ENCODE data around the gene DHCR7.

DHCR7 gene

DNA sequence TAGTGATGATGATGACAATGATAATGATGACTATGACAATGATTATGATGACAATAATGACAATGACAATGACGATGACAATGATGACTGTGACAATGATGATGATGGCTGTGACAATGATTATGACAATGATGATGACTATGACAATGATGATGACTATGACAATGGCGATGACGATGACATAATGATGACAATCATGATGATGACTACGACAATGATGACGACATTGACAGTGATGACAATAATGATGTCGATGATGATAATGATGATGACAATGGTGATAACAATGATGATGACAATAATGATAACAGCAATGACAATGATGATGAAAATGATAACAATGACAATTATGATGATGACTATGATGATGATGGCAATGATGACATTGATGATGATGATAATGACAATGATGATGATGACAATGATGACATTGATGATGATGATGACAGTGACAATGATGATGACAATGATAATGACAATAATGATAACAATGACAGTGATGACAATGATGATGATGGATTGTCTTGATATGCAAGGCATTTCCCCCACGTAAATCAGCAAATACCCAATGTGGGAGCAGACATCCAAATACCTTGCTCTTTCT is 37.7 kb downstream of the DHCR7 start:
- Histone ChIP-seq H3K4me3 (ENCODE audit: low read length) (no peak overlapping the region), H3K27me3 (ENCODE audit: control insufficient read depth, insufficient read depth, low read length) (no peaks in the 10 kb centered on the region), H3K36me3 (ENCODE audit: control insufficient read depth, insufficient read depth, low read length) (no peaks in the 10 kb centered on the region), H3K4me1 (ENCODE audit: control insufficient read depth, insufficient read depth, low read length) (no peaks in the 10 kb centered on the region), H3K9me3 (ENCODE audit: control insufficient read depth, insufficient read depth, low read length) (no peaks in the 10 kb centered on the region), H3K27ac (ENCODE audit: low read length) (no peak overlapping the region)
- no peak for DNase-seq (ENCODE audit: low read depth, low spot score)
- no CpG with 5 or more reads among the region's 7 CpGs for WGBS (ENCODE audit: insufficient coverage, insufficient read length)

DNA sequence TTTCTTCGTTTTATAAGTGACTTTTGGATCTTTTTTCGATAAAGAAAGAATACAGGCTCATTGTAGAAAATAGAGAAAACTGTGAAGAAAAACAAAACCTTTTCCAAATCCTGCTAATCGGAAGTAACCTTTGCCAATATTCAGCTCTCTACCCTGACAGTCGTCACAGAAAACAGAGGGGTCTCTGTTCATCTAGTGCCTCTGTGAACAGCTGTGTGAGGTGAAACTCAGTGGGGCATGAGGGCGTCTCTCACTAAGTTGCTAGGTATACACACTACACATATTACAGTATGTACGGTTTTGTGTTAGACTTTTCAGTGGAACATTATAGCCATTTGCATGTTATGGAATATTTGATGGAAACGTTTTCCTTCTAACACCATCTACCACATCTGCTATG is 39.4 kb downstream of the DHCR7 start:
- Histone ChIP-seq H3K4me3 (ENCODE audit: low read length) (no peak overlapping the region), H3K27ac (ENCODE audit: low read length) (no peak overlapping the region), H3K36me3 (ENCODE audit: control insufficient read depth, insufficient read depth, low read length) (no peaks in the 10 kb centered on the region), H3K4me1 (ENCODE audit: control insufficient read depth, insufficient read depth, low read length) (no peaks in the 10 kb centered on the region), H3K9me3 (ENCODE audit: control insufficient read depth, insufficient read depth, low read length) (no peaks in the 10 kb centered on the region), H3K27me3 (ENCODE audit: control insufficient read depth, insufficient read depth, low read length) (no peaks in the 10 kb centered on the region)
- no CpG with 5 or more reads among the region's 7 CpGs for WGBS (ENCODE audit: insufficient coverage, insufficient read length)
- no peak for DNase-seq (ENCODE audit: low read depth, low spot score)

DNA sequence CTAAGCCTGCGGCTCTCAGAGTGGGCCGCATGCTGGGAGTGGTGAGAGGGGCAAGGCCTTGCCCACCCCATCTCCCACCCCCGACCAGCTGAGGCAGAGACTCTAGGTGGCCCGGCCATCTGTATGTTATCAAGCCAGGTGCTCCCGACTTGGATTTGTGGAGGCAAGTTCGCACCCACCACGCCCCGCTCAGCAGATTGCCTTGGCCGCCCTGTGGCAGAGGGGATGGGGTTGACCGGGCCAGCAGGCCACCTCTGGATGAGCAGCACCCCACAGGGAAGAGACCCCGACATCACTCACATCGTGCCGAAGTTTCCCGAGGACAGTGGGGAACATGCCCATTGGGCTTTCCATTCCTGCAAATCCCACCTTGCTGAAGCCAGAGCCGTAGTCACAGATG is 40.8 kb downstream of the DHCR7 start:
- no peak for DNase-seq (ENCODE audit: low read depth, low spot score)
- WGBS (ENCODE audit: insufficient coverage, insufficient read length) = no CpG with 5 or more reads among the region's 15 CpGs
- H3K36me3 ChIP-seq (ENCODE audit: control insufficient read depth, insufficient read depth, low read length) = no peaks in the 10 kb centered on the region
- H3K9me3 ChIP-seq (ENCODE audit: control insufficient read depth, insufficient read depth, low read length) = no peaks in the 10 kb centered on the region
- no peak overlapping the region for H3K4me3 ChIP-seq (ENCODE audit: low read length)
- H3K27ac ChIP-seq (ENCODE audit: low read length) = no peak overlapping the region
- no peaks in the 10 kb centered on the region for H3K4me1 ChIP-seq (ENCODE audit: control insufficient read depth, insufficient read depth, low read length)
- H3K27me3 ChIP-seq (ENCODE audit: control insufficient read depth, insufficient read depth, low read length) = no peaks in the 10 kb centered on the region

DNA sequence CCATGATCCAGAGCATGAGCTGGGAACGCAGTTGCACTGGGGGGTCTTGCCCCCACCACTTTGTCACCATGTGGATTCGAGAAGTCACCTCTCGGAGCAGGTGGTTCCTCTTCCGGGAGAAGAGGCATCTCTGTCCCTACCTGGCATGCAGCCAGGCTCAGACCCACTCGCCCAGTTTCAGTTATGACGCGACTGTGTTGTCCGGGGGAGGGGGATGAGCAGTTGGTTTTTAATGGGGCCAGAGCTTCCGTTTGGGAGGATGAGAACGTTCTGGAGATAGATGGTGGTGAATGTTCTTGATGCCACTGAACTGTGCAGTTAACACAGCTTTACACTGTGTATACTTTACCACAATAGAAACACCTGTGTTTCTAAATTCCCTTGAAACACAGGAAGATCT is 41.5 kb downstream of the DHCR7 start:
- H3K4me3 ChIP-seq (ENCODE audit: low read length) = no peak overlapping the region
- no CpG with 5 or more reads among the region's 10 CpGs for WGBS (ENCODE audit: insufficient coverage, insufficient read length)
- no peak for DNase-seq (ENCODE audit: low read depth, low spot score)
- no peaks in the 10 kb centered on the region for H3K4me1 ChIP-seq (ENCODE audit: control insufficient read depth, insufficient read depth, low read length)
- H3K9me3 ChIP-seq (ENCODE audit: control insufficient read depth, insufficient read depth, low read length) = no peaks in the 10 kb centered on the region
- H3K27me3 ChIP-seq (ENCODE audit: control insufficient read depth, insufficient read depth, low read length) = no peaks in the 10 kb centered on the region
- no peak overlapping the region for H3K27ac ChIP-seq (ENCODE audit: low read length)
- no peaks in the 10 kb centered on the region for H3K36me3 ChIP-seq (ENCODE audit: control insufficient read depth, insufficient read depth, low read length)

DNA sequence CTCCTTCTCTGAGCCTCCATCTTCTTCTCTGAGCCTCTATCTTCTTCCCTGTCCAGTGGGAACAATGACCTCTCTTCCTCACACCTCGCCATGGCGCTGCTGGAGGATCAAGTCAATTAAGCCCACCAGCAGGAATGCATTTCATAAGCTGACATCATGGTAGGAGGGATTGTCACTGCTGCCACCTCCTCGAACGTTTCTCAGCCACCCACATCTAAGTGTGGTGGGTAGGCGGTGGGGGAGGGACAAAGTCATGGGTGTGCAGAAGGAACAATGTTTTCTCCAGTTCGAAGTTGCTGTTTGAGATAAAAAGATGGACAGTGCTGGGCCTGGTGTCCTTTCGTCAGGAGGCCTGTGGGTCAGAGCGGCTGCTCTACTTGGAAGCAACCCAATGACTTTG is 44.0 kb downstream of the DHCR7 start:
- Histone ChIP-seq H3K27me3 (ENCODE audit: control insufficient read depth, insufficient read depth, low read length) (no peaks in the 10 kb centered on the region), H3K4me3 (ENCODE audit: low read length) (no peak overlapping the region), H3K27ac (ENCODE audit: low read length) (no peak overlapping the region), H3K36me3 (ENCODE audit: control insufficient read depth, insufficient read depth, low read length) (no peaks in the 10 kb centered on the region), H3K4me1 (ENCODE audit: control insufficient read depth, insufficient read depth, low read length) (no peaks in the 10 kb centered on the region), H3K9me3 (ENCODE audit: control insufficient read depth, insufficient read depth, low read length) (no peaks in the 10 kb centered on the region)
- no peak for DNase-seq (ENCODE audit: low read depth, low spot score)
- WGBS (ENCODE audit: insufficient coverage, insufficient read length) = no CpG with 5 or more reads among the region's 8 CpGs

DNA sequence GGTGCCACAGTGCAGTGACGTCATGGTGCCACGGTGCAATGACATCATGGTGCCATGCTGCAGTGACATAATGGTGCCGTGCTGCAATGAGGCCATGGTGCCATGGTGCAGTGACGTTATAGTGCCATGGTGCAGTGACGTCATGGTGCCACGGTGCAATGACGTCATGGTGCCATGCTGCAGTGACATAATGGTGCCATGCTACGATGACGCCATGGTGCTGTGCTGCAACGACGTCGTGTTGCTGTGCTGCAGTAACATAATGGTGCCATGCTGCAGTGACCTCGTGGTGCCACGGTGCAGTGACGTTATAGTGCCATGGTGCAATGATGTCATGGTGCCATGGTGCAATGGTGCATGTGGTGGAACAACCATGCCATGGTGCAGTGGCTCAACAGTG is 45.3 kb downstream of the DHCR7 start:
- no peak overlapping the region for H3K4me3 ChIP-seq (ENCODE audit: low read length)
- H3K36me3 ChIP-seq (ENCODE audit: control insufficient read depth, insufficient read depth, low read length) = no peaks in the 10 kb centered on the region
- H3K27ac ChIP-seq (ENCODE audit: low read length) = no peak overlapping the region
- DNase-seq (ENCODE audit: low read depth, low spot score) = no peak
- WGBS (ENCODE audit: insufficient coverage, insufficient read length) = no CpG with 5 or more reads among the region's 15 CpGs
- H3K9me3 ChIP-seq (ENCODE audit: control insufficient read depth, insufficient read depth, low read length) = no peaks in the 10 kb centered on the region
- no peaks in the 10 kb centered on the region for H3K4me1 ChIP-seq (ENCODE audit: control insufficient read depth, insufficient read depth, low read length)
- no peaks in the 10 kb centered on the region for H3K27me3 ChIP-seq (ENCODE audit: control insufficient read depth, insufficient read depth, low read length)

DNA sequence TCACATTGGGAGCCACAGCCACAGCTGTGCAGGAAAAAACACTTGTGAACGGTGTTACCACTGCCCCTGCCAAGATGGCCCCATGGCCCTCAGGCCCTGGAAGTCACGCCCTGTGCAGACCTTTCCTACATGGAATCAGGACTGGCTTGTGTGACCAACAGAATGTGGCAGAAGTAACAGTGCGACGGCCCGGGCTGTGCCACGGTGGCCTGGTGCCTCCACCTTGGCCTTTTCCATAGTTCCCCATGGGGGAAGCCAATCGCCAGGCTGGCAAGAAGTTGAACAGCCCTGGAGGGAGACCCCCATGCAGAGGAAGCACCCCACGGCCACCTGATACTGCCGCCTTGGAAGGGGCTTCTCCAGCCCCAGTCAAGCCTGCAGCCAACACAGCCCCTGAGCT is 48.0 kb downstream of the DHCR7 start:
- no peak for DNase-seq (ENCODE audit: low read depth, low spot score)
- Histone ChIP-seq H3K27ac (ENCODE audit: low read length) (no peak overlapping the region), H3K9me3 (ENCODE audit: control insufficient read depth, insufficient read depth, low read length) (no peaks in the 10 kb centered on the region), H3K27me3 (ENCODE audit: control insufficient read depth, insufficient read depth, low read length) (no peaks in the 10 kb centered on the region), H3K4me3 (ENCODE audit: low read length) (no peak overlapping the region), H3K4me1 (ENCODE audit: control insufficient read depth, insufficient read depth, low read length) (no peaks in the 10 kb centered on the region), H3K36me3 (ENCODE audit: control insufficient read depth, insufficient read depth, low read length) (no peaks in the 10 kb centered on the region)
- no CpG with 5 or more reads among the region's 9 CpGs for WGBS (ENCODE audit: insufficient coverage, insufficient read length)

DNA sequence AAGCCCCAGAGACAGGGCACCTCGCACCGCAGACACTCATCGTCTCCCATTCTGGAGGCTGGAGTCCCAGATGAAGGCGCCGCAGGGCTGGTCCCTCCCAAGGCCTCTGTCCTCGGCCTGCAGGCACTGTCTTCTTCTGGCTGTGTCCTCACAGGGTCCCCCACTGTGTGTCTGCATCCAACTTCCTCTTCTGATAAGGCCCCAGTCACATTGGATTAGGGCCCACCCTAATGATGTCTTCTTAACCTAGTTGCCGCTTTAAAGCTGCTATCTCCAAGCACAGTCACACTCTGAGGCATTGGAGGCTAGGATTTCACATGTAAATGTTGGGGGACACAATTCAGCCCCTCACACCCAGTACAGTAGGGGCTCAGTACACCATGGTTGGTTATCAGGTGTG is 48.9 kb downstream of the DHCR7 start:
- H3K27me3 ChIP-seq (ENCODE audit: control insufficient read depth, insufficient read depth, low read length) = no peaks in the 10 kb centered on the region
- H3K36me3 ChIP-seq (ENCODE audit: control insufficient read depth, insufficient read depth, low read length) = no peaks in the 10 kb centered on the region
- no peak overlapping the region for H3K27ac ChIP-seq (ENCODE audit: low read length)
- H3K9me3 ChIP-seq (ENCODE audit: control insufficient read depth, insufficient read depth, low read length) = no peaks in the 10 kb centered on the region
- no peak for DNase-seq (ENCODE audit: low read depth, low spot score)
- WGBS (ENCODE audit: insufficient coverage, insufficient read length) = no CpG with 5 or more reads among the region's 7 CpGs
- no peaks in the 10 kb centered on the region for H3K4me1 ChIP-seq (ENCODE audit: control insufficient read depth, insufficient read depth, low read length)
- no peak overlapping the region for H3K4me3 ChIP-seq (ENCODE audit: low read length)

DNA sequence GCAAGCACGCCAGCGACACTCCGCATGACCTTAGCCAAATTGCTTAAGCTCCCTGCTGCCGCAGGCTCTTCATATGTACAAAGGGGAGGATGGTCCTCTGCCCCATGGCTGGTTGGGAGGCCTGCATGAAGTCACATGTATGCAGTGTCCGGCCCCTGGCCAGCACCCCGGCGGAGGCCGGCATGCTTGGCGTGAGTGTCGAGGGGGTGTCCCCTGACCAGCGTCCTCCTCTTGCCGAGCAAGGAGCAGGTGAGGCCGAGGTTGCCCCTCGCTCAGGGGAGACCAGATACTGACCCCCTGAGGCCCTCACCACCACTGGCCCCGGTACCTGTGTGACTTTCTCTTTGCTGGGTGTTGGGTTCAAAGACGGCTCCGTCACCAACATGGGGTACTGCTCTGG is 50.2 kb downstream of the DHCR7 start:
- Histone ChIP-seq H3K9me3 (ENCODE audit: control insufficient read depth, insufficient read depth, low read length) (no peaks in the 10 kb centered on the region), H3K27me3 (ENCODE audit: control insufficient read depth, insufficient read depth, low read length) (no peaks in the 10 kb centered on the region), H3K27ac (ENCODE audit: low read length) (no peak overlapping the region), H3K4me3 (ENCODE audit: low read length) (no peak overlapping the region), H3K4me1 (ENCODE audit: control insufficient read depth, insufficient read depth, low read length) (no peaks in the 10 kb centered on the region), H3K36me3 (ENCODE audit: control insufficient read depth, insufficient read depth, low read length) (no peaks in the 10 kb centered on the region)
- no CpG with 5 or more reads among the region's 17 CpGs for WGBS (ENCODE audit: insufficient coverage, insufficient read length)
- no peak for DNase-seq (ENCODE audit: low read depth, low spot score)

DNA sequence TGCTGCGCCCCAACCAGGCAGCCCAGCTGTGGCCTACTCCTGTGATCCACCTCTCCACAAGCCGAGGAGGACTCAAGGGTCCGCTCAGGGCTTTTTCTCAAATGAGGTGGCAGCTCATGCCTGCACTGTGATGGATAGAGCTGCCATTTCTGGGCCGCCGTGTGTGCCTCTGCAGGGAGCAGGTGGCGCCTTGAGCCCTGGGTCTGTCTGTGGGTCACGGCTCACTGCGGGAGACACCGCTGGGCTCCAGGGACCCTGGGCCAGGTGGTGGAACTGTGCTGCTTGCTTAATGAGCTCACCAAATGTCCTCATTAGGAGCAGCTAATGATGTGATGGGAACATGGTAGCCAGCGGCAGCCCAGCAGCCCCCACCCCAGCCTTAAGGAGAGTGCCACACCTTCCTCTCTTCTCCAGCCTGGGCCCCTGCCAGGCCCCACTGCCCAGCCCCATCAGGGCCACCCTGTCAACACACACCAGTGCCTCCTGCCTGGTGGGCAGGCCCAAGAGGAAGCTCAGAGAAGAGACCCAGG is 50.8 kb downstream of the DHCR7 start:
- no peak overlapping the region for H3K4me3 ChIP-seq (ENCODE audit: low read length)
- WGBS (ENCODE audit: insufficient coverage, insufficient read length) = no CpG with 5 or more reads among the region's 10 CpGs
- H3K27ac ChIP-seq (ENCODE audit: low read length) = no peak overlapping the region
- no peaks in the 10 kb centered on the region for H3K27me3 ChIP-seq (ENCODE audit: control insufficient read depth, insufficient read depth, low read length)
- DNase-seq (ENCODE audit: low read depth, low spot score) = no peak
- H3K4me1 ChIP-seq (ENCODE audit: control insufficient read depth, insufficient read depth, low read length) = no peaks in the 10 kb centered on the region
- H3K36me3 ChIP-seq (ENCODE audit: control insufficient read depth, insufficient read depth, low read length) = no peaks in the 10 kb centered on the region
- H3K9me3 ChIP-seq (ENCODE audit: control insufficient read depth, insufficient read depth, low read length) = no peaks in the 10 kb centered on the region

DNA sequence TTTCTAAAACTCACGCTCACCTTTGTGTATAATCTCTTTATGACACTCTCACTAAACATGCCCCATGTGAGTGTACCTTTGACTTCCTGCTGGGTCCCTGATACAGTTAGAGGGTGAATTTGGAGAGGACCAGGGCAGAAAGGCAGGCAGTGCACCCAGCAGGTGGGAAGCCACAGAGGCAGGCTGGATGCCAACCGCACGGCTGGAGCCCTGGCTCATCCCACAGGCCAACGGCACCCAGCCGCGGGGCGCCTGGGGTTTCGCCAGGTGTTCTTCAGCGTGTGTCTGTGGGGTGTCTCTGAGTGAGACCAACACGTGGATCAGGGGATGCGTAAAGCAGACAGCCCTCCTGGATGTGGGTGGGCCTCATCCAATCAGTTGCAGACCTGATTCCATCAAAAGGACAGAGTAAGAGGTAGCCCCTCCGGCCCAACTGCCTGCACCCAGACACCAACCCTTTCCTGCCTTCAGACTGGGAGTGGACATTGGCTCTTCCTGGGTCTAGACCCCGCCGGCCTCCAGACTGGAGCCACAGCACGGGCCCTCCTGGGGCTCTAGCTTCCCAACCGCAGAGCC is 51.6 kb downstream of the DHCR7 start:
- H3K4me3 ChIP-seq (ENCODE audit: low read length) = no peak overlapping the region
- no peak for DNase-seq (ENCODE audit: low read depth, low spot score)
- no peak overlapping the region for H3K27ac ChIP-seq (ENCODE audit: low read length)
- H3K9me3 ChIP-seq (ENCODE audit: control insufficient read depth, insufficient read depth, low read length) = no peaks in the 10 kb centered on the region
- no peaks in the 10 kb centered on the region for H3K27me3 ChIP-seq (ENCODE audit: control insufficient read depth, insufficient read depth, low read length)
- no peaks in the 10 kb centered on the region for H3K4me1 ChIP-seq (ENCODE audit: control insufficient read depth, insufficient read depth, low read length)
- no CpG with 5 or more reads among the region's 16 CpGs for WGBS (ENCODE audit: insufficient coverage, insufficient read length)
- no peaks in the 10 kb centered on the region for H3K36me3 ChIP-seq (ENCODE audit: control insufficient read depth, insufficient read depth, low read length)
